IPS-NIHi7 (cell line): ENCODE measurements around the gene IGF2BP3.
"Not testable (repeated sequence)": the region's sequence is repeated elsewhere in the genome, so short reads cannot be mapped to it uniquely, and the experiment has no call there.

Experiments
- DNase-seq: peaks from one replicate; pipeline ENCODE4 v3.0.0; 2012; ENCODE audit warnings: mixed read lengths; ENCODE audit errors: extremely low spot score

Gene IGF2BP3

GRCh38 chr7:23341846-23342598 lies 128.3 kb downstream of the IGF2BP3 start:
- DNase-seq: no peak

DNA sequence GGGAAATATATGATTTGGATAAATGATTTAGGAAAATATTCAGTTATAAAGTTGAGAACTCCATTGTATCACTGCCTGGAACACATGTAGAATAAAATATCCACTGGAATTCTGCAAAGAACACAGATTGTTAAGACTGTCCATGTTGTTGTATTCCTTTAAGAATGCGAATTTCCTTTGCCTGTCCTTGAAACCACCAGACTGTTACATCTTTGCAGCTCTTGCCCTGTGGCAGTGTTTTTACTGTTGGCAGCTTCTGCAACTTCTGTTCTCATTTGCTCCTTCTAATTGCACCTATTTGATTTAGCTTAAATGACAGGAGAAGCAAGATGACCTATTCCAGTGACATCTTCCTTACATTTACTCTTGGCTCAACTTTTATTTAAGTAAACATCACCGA lies 131.4 kb downstream of the IGF2BP3 start:
- DNase-seq: no peak

GRCh38 chr7:23338439-23338838 lies 131.9 kb downstream of the IGF2BP3 start:
- DNase-seq: no peak

DNA sequence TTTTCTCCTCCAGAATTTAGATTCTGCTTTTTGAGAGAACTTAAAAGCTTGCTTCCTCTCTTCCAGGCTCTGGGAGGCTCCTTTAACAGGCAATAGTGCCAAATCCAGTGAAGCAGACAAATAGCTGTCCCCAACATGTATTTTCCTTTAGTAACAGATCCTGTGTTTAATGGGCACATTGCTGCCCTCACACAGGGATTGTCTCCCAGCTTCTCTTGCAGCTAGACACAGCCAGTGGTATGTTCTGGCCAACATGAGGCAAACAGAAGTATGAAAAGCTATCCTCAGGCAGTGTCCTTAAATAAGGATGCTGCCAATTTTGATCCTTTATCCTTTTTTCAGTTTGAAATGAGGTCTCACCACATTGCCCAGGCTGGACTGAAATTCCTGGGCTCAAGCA lies 132.9 kb downstream of the IGF2BP3 start:
- no peak for DNase-seq

DNA sequence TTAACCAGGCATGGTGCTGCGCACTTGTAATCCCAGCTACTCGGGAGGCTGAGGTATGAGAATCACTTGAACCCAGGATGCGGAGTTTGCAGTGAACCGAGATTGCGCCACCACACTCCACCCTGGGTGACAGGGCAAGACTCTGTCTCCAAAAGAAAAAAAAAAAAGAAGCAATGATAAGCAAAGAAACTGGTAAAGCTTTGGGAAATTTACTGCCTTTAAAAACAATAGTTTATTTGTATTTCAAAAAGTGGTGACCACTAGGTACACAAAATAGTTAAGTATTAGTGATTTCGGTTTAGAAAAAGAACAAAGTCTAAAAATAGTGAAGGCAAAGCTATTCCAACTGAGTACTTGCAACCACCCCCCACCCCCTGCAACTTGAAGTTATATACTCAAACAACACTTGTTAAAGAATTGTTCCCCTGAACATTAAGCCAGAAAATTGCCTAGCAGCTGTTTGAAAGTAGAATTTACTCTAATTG lies 133.4 kb downstream of the IGF2BP3 start:
- no peak for DNase-seq

DNA sequence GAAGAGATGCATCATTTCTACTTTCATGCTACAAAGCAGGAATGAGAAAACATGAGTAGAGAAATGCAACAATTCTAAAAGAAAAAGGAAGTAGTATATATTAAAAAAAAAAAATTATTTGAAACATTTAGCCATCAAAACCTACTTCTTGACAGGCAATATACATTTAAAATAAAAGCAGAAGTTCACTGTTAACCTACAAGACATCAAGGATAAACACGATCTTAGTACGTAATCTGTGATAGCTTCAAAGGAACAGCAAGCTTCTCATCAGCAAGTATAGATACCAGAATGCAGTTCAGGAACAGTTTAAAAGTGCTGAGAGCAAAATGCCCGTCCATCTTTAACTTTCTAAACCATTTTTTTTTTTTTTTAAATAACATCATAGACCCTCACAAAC lies 134.2 kb downstream of the IGF2BP3 start:
- no peak for DNase-seq

DNA sequence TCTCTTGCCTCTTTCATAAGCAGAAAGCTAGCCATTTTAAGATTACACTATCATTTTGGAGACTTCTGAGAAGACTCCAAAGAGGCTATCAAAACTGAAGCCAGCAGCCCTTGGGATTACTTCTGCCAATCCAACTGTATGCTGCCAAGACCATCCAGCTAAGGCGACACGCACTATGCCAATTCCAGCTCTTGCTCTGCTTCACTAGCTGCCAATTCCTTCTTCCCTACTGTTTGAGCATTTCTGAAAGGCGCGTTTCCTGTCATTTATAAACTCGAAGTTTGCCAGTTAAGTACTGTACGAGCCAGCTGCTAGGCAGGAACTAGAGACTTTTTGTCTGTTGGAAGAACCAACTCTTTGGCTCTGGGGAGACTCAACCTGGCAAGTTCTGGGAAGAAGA lies 134.7 kb downstream of the IGF2BP3 start:
- DNase-seq: no peak

- DNase-seq: no peak
Observed at GRCh38 chr7:23335136-23335535, 135.2 kb downstream of the IGF2BP3 start.

- DNase-seq: no peak
Observed at GRCh38 chr7:23334482-23335056, 135.7 kb downstream of the IGF2BP3 start.

- DNase-seq: no peak
Observed at GRCh38 chr7:23333671-23334246, 136.5 kb downstream of the IGF2BP3 start.

DNA sequence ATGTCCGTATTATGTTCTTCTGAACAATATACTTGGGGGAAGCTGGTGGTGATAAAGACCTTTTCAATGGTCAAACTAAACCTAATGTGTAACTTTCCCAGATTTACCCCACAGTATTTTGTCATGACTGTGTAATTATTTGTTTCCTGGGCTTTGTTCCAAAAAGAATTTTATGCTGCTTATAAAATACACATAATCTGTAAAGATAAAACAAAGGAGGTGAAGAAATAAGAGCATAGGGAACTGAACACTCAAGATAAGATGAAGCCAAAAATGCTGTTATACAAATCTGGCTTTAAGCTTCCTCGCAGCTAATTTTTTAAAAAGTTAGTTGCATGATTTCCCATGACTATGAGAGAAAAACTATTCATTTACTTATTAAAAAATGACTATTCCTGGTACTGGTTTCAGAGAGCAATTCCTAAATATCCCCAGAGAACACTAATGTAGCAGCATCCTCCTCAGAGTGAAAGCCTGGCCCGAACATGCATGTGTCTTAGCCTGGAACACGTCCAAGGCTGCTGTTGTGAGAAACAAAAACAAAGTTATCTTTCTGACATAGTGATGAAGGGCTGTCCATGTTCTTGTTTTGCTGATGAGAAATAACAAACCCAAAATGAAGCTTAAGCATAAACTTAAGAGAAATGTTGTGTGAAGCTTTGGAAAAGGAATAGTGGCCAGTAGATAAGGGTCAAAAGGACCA lies 137.2 kb downstream of the IGF2BP3 start:
- DNase-seq: no peak

DNA sequence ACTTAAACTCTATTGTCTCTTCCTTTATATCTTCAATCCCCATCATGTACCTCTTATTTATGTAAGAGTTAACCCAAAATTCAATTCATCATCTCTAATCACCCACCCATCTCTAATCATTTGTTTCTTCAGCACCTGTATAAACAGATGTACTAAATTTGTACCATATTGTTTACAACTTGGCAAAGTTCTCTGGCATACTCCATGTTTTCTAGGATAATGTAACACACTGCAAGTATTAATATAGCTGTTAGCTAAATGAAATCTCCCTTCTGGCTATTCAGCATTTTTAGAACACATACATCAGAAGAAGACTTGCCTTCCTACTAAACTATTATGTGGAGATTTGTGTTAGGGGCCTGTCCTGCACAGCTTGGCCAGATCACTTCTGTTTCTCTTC lies 138.1 kb downstream of the IGF2BP3 start:
- no peak for DNase-seq

GRCh38 chr7:23331132-23331531 lies 139.2 kb downstream of the IGF2BP3 start:
- no peak for DNase-seq

DNA sequence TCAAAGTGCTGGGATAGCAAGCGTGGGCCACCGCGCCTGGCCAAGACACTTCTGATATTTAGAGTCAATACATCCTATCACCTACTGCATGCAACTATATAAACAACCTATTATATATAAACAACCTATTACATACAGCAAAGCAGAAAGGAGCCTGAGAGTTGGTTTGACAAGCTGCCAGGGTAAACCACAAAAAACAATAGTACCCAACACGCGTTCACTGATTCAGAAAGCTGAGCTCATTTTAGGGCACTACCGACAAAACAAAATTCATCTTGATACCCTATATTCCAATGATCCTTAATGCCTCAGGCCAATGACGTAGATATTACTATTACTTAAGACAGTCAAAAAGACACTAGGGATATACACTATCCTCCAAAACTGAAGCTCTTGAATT lies 154.9 kb downstream of the IGF2BP3 start:
- no peak for DNase-seq

DNA sequence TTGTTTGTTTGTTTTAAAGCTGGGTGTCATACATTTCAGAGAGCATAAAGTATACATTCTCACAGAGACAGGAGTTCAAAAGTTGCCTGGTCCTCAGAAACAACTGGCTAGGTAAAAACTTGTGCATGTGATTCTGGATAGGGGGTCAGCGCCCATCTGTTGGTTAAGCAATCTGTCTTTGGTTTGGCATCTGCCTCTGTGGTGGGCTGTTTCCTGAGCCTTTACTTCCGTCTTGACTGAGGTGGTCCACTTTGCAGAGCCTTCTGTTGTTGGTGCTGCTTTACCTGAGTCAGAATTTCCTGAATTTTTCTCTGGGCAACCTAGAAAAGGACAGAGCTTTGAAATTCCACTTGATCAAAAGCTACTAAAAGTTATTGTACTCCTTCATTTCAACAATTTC lies 158.2 kb downstream of the IGF2BP3 start:
- not testable (repeated sequence) for DNase-seq

GRCh38 chr7:23308754-23309153 lies 161.5 kb downstream of the IGF2BP3 start:
- no peak for DNase-seq

DNA sequence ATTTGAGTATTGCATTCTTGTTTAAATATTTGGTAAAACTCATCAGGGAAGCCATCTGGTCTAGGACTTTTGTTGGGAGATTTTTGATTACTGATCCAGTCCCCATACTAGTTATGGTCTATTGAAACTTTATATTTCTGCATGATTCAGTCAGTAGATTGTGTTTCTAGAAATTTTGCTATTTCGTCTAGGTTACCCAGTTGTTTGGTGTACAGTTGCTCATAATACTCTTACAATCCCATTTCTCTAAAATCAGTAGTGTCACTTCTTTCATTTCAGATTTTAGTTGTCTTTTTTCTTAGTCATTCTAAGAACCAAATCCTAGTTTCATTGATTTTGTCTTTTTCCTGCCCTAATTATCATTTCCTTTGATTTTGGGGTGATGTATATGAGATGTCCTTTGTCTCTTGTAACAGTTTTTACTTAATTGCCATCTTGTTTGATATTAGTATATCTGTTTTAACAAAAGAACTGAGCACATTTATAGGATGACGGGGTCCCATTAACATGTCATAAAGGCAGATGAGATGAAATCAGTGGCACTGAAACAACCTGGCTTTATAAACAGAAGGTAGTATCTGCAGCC lies 163.3 kb downstream of the IGF2BP3 start:
- DNase-seq: no peak

- no peak for DNase-seq
Observed at GRCh38 chr7:23299770-23300300, 170.5 kb downstream of the IGF2BP3 start.

DNA sequence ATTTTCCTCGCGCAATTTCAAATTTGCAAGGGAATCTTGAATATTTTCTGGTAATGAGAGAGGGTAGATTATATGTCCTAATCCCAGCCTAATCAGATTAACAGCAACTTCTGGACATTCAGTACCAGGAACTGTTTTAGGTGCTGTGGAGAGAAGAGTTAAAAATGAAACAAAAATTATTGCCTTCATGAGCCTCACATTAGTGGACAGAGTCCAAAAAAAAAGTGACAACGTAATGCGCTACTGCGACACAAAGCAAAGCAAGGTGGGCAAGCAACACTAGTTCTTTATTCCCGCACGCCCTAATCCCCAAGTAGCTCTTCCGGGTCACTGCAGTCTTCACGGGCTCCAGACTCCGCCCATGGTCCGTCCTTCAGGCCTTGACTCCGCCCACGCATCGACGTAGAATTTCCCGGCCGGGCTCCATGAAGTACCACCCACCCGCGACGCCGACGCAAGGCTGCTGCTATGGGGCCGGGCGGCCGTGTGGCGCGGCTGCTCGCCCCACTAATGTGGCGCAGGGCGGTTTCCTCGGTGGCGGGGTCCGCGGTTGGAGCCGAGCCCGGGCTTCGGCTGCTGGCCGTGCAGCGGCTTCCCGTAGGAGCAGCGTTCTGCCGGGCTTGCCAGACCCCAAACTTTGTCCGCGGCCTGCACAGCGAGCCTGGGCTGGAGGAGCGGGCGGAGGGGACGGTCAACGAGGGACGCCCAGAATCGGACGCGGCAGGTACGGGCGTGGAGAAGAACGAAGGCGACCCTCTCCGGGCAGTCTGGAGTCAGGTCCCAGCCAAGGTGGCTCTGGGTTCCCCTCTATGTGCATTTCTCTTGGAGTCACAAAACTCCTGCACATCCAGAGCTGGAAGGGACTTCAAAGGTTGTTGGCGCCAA lies 171.2 kb downstream of the IGF2BP3 start, which contains the start of gene MALSU1:
TSS of gene MALSU1 (plus strand) at position 455 of the 885 bp plus-strand sequence. CDS start at position 469, 14 bp downstream.
- peak; percentile 98 for DNase-seq

- DNase-seq: no peak
Observed at GRCh38 chr7:23298141-23298881, 172.0 kb downstream of the IGF2BP3 start.
